Activated CD4-positive, alpha-beta T cell treated with anti-CD3 and anti-CD28 coated beads for 48 hours (primary cell): ENCODE data around the gene ODF2.
"Not testable (repeated sequence)": the region's sequence is repeated elsewhere in the genome, so short reads cannot be mapped to it uniquely, and the experiment has no call there.

Source experiments
- DNase-seq: peaks from one replicate; pipeline ENCODE4 v3.0.0-alpha.2; 2020

Gene ODF2

GRCh38 chr9:128455849-128456612, at the start of gene ODF2:
ODF2 (plus strand) TSS chr9:128456006; CDS start chr9:128456092, 86 bp downstream.
- DNase-seq = peak; percentile 99

GRCh38 chr9:128406848-128407391, 48.9 kb upstream of the ODF2 start:
- no peak for DNase-seq

- no peak for DNase-seq
These were observed 46.8 kb upstream of the ODF2 start for GRCh38 chr9:128408963-128409431.

DNA sequence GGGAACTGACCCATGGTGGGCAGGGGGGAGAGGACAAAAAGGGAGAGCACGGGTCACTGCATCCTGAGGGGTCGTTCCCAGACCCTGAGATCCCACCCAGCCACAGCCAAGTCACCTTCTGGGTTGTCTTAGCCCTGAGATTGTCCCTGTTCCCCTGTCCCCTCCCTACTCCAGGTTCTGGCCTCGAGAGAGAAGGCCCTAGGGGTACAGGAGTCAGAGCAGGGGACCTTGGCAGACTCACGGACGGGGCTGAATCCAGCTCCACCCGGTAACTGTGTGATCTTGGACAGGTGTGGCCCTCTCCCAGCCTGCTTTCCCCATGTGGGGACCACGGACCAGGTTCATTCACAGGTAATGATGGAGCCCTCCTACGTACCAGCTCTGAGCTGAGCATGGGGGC, 46.4 kb upstream of the ODF2 start:
- DNase-seq = no peak

GRCh38 chr9:128409978-128410377, 45.8 kb upstream of the ODF2 start:
- no peak for DNase-seq

GRCh38 chr9:128411364-128412119, 44.3 kb upstream of the ODF2 start:
- DNase-seq = no peak

GRCh38 chr9:128412120-128412790, 43.6 kb upstream of the ODF2 start:
- peak; percentile 74 for DNase-seq

DNA sequence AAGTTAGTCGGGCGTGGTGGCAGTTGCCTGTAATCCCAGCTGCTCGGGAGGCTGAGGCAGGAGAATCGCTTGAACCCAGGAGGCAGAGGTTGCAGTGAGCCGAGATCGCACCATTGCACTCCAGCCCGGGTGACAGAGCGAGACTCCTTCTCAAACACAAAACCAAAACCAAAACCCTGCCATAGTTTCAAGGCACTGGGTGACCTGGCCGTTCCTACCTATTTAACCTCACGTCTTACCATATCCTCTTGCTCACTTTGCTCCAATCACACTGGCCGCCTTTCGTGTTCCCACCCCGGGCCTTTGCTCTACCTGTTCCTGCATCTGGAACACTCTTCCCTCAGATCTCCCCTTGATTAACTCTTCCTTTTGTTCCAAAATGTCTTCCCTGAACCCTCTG, 42.1 kb upstream of the ODF2 start:
- DNase-seq = not testable (repeated sequence)

GRCh38 chr9:128414461-128414860, 41.3 kb upstream of the ODF2 start:
- no peak for DNase-seq

- no peak for DNase-seq
These were observed 40.5 kb upstream of the ODF2 start for GRCh38 chr9:128415281-128415680.

DNA sequence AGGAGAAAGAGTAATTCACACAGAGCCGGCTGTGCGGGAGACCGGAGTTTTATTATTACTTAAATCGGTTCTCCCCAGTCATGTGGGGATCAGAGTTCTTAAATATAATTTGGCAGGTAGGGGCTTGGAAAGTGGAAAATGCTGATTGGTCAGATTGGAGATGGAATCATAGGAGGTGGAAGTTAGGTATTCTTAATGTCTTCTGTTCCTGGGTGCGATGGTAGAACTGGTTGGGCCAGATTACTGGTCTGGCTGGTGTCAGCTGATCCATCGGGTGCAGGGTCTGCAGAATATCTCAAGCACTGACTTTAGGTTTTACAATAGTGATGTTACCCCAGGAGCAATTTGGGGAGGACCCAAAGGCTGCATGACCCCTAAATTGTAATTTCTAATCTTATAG, 39.8 kb upstream of the ODF2 start:
- DNase-seq = no peak

- no peak for DNase-seq
These were observed 39.3 kb upstream of the ODF2 start for GRCh38 chr9:128416432-128417019.

- DNase-seq = no peak
These were observed 36.5 kb upstream of the ODF2 start for GRCh38 chr9:128419061-128419925.

DNA sequence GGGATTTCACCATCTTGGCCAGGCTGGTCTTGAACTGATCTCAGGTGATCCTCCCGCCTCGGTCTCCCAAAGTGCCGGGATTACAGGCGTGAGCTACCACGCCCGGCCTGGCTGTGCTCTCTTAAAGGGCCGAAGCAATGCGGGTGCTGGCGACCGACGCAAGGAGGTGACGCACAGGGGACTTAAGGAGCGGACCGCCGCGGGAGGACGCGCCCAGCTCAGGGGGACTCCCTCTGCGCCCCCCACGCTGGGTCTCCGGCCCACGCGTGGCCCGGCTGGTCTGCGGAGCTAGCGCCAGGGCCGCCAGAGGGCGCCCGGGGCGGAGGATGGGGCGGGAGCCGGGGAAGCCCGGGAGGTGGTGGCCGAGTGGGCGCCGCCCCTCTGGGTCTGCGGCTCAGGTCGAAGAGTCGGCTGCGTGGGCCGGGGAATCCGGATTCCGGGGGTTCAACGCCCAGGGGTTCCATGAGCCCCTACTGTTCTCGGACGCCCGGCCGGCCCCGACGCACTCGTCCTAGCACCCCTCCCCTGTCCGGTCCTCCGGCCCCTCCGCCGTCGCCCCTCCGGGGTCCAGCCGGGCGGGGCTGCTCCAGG, 35.7 kb upstream of the ODF2 start:
- peak; percentile 73 for DNase-seq

- peak; percentile 39 for DNase-seq
These were observed 34.9 kb upstream of the ODF2 start, which contains the start of gene CERCAM for GRCh38 chr9:128420651-128421481. CERCAM (plus strand) TSS chr9:128420857; CDS start chr9:128420878, 21 bp downstream.

- no peak for DNase-seq
These were observed 34.3 kb upstream of the ODF2 start for GRCh38 chr9:128421482-128421996.

GRCh38 chr9:128422022-128422782, 33.6 kb upstream of the ODF2 start:
- DNase-seq = not testable (repeated sequence)

DNA sequence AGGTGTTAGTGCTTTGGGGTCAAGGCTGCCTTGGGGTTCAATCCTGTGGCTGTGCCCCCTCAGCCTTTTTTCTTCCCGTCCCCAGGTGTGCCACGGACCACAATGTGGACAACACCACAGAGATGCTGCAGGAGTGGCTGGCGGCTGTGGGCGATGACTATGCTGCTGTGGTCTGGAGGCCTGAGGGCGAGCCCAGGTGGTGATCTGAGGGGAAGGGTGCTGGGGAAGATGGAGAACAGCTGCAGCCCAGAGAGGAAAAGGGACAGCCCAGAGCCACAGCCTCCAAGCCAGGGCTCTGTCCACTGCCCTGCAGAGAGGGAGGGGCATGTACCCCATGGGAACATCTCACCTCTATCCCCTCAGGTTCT, 33.0 kb upstream of the ODF2 start:
- no peak for DNase-seq

DNA sequence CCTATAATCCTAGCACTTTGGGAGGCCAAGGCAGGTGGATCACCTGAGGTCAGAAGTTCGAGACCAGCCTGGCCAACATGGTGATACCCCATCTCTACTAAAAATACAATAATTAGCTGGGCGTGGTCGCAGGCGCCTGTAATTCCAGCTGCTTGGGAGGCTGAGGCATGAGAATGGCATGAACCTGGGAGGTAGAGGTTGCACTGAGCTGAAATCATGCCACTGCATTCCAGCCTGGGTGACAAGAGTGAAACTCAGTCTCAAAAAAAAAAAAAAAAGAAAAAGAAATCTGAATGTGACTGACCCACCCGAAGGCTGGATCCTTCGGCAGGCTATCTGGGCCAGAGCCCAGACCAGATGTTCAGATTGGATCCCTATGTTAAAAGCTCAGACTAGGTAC, 32.5 kb upstream of the ODF2 start:
- DNase-seq = not testable (repeated sequence)
